Stimulated activated naive CD4-positive, alpha-beta T cell (primary cell): ENCODE results near the gene THAP3.

ENCODE experiments used
- DNase-seq, 6 experiments: peaks; one replicate each; lab custom pipeline; 2025; lab: John Stamatoyannopoulos, UW

The THAP3 gene

DNA sequence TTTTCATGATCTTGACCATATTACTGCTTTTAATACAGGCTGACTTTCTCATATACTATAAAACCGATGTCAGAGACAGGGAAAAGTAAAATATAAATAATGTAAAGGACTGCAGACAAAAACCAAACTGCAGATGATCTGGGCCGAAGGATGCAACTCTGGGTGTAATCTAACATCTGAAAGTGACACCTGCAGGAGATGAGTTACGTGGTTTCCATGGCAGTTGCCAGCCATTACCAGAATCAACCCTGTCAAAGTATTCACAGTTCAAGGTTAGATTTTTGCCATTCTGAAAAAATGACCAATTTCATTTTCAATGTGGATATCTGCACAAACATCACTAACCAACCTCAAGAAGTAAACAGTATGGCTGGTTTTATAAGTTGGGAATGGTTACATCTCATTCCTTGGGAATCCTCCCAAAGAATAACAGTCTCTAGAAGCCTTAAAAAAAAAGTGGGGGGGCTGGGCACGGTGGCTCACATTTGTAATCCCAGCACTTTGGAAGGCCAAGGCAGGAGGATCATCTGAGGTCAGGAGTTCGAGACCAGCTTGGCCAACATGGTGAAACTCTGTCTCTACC is 49.2 kb downstream of the THAP3 start:
- no peak for DNase-seq

- DNase-seq: no peak
These were observed 50.1 kb downstream of the THAP3 start for GRCh38 chr1:6674771-6675170.

DNA sequence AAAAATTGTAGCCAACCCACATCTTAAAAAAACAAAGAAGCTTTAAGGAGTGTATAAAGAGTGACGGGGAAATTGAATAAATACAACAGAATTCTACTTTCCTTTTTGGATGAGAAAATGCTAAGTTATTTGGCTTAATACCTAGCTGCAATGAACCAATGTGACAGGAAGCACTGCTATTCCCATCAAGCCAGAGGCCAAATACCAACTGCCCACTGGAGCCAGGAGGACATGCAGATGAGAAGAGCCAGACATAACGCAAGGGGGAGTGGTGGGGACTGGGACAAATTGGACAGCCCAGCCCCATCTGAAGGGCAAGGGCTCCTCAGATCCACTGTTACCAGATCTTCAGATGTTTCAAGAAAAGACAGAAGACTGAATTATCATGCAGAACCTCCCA is 51.3 kb downstream of the THAP3 start:
- DNase-seq: no peak
